ENCODE data around the gene SLC25A1.

GRCh38 chr22:19213001-19213400, 34.5 kb upstream of the SLC25A1 start:
- TF ChIP-seq, protein P1, sequence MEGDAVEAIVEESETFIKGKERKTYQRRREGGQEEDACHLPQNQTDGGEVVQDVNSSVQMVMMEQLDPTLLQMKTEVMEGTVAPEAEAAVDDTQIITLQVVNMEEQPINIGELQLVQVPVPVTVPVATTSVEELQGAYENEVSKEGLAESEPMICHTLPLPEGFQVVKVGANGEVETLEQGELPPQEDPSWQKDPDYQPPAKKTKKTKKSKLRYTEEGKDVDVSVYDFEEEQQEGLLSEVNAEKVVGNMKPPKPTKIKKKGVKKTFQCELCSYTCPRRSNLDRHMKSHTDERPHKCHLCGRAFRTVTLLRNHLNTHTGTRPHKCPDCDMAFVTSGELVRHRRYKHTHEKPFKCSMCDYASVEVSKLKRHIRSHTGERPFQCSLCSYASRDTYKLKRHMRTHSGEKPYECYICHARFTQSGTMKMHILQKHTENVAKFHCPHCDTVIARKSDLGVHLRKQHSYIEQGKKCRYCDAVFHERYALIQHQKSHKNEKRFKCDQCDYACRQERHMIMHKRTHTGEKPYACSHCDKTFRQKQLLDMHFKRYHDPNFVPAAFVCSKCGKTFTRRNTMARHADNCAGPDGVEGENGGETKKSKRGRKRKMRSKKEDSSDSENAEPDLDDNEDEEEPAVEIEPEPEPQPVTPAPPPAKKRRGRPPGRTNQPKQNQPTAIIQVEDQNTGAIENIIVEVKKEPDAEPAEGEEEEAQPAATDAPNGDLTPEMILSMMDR (conservative IDR thresholded peaks at IDR 0.05; ENCODE audit: low read length), result no peak
- no peak for TF ChIP-seq EZH2phosphoT487 (IDR thresholded peaks at IDR 0.05; ENCODE audit: borderline replicate concordance)

All from Loucy (cell line).